Upper lobe of left lung (tissue), 6 donors: Measurements from ENCODE around the gene MACROH2A2. TPM values are rescaled to one million over a fixed set of nuclear protein-coding genes. Genes with fewer than 3 reads are reported as not detected.
A peak's percentile ranks its signal among the peaks of the same experiment; 100 is the strongest.

ENCODE experiments used
- ATAC-seq, 2 donors: fragments of 200-7000 bp; cut with Tn5 transposase; one replicate each; pipeline ENCODE4 v1.9.1; 2022; ENCODE audit warnings: mild to moderate bottlenecking in 2 of 2, moderate library complexity in 2 of 2; ENCODE audit not compliant: low FRiP score in 2 of 2
- DNase-seq, 2 donors: peaks; one replicate each; pipeline ENCODE4 v3.0.0-alpha.2; 2019 to 2020
- H3K27ac ChIP-seq, 4 donors: fragments of 200-600 bp; sonication (generic); one replicate each; pipeline ENCODE4 v1.5.1; 2016 to 2019
- H3K27me3 ChIP-seq, 4 donors: fragments of 200-600 bp; sonication (generic); one replicate each; pipeline ENCODE4 v1.5.1; 2017 to 2019
- H3K36me3 ChIP-seq, 4 donors: fragments of 200-600 bp; sonication (generic); one replicate each; pipeline ENCODE4 v1.5.1; 2016 to 2019
- H3K4me1 ChIP-seq, 4 donors: fragments of 200-600 bp; sonication (generic); one replicate each; pipeline ENCODE4 v1.5.1; 2018 to 2019
- H3K4me3 ChIP-seq, 4 donors: fragments of 200-600 bp; sonication (generic); one replicate each; pipeline ENCODE4 v1.5.1; 2017 to 2019; ENCODE audit warnings: mild to moderate bottlenecking in 2 of 4, moderate library complexity in 1 of 4
- H3K9me3 ChIP-seq, 4 donors: fragments of 200-600 bp; sonication (generic); one replicate each; pipeline ENCODE4 v1.5.1; 2018 to 2019
- CTCF ChIP-seq, 6 experiments: fragments of 450-650 bp in 4 of 6; fragments of 200-600 bp in 2 of 6; sonication (generic) in 2 of 6; IDR thresholded peaks; one replicate each; pipeline ENCODE4 v1.5.1; 2016 to 2019; ENCODE audit warnings: antibody characterized with exemption in 6 of 6
- EP300 ChIP-seq, 4 donors: sonication (generic); formaldehyde crosslinking; IDR thresholded peaks; one replicate each; pipeline ENCODE4 v1.5.1; 2017; ENCODE audit warnings: antibody characterized with exemption in 4 of 4, control low read depth in 2 of 4
- POLR2A ChIP-seq, 4 donors: fragments of 450-650 bp; IDR thresholded peaks; one replicate each; pipeline ENCODE4 v1.5.1; 2016 to 2017; ENCODE audit warnings: antibody characterized with exemption in 4 of 4, mild to moderate bottlenecking in 2 of 4
- POLR2AphosphoS5 ChIP-seq, 2 donors: sonication (generic); formaldehyde crosslinking; IDR thresholded peaks; one replicate each; pipeline ENCODE4 v1.5.1; 2017; ENCODE audit warnings: antibody characterized with exemption in 2 of 2
- WGBS, 2 donors: methylation state at CpG; one replicate each; pipeline ENCODE4 v1.1.5; 2017 to 2018; 5-methylcytosine and 5-hydroxymethylcytosine counted together
- total RNA-seq, 6 donors: library from RNA; depleted of rRNA in 4 of 6; stranded (reverse); fragments of >200 nt in 4 of 6; gene quantifications; one replicate each; pipeline versions ENCODE4 v1.1.0 to v1.2.1, GENCODE V29; 2016 to 2021
- donor health status: DM: no; HTN: no; CAD: no; lungs with moderate emphysema.
- donor health status: DM: no; HTN: yes; CAD: no; lungs with severe emphysema.

The MACROH2A2 gene
- total RNA-seq, 6 donors from 2014 or later, result 5.2 to 10.9 (median 7.1) TPM

- Histone ChIP-seq H3K4me3 (no peak overlapping the region), H3K4me1 (peaks cover 9 to 27% (median 14%) of the 10 kb centered on the region in 4 donors), H3K27ac (no peak overlapping the region), H3K27me3 (no peaks in the 10 kb centered on the region), H3K36me3 (peaks cover 0 to 10% (median 6%) of the 10 kb centered on the region in 4 donors), H3K9me3 (no peaks in the 10 kb centered on the region)
- WGBS, 2 donors, result 92 to 99% methylated on average over 3 of the region's 3 CpGs
- ATAC-seq, result no peak
- TF ChIP-seq POLR2AphosphoS5 (IDR thresholded peaks at IDR 0.05) (no peak), EP300 (IDR thresholded peaks at IDR 0.05) (no peak), POLR2A (IDR thresholded peaks at IDR 0.05) (no peak), CTCF (IDR thresholded peaks at IDR 0.05) (no peak)
- DNase-seq, result peak in 1 of 2 donors; percentile 8
Observed at GRCh38 chr10:70135046-70135445, 82.4 kb downstream of the MACROH2A2 start.

- H3K36me3 ChIP-seq, result peaks cover 0 to 10% (median 6%) of the 10 kb centered on the region in 4 donors
- no peak overlapping the region for H3K27ac ChIP-seq
- no peak for ATAC-seq
- 64 to 79% methylated on average over 7 of the region's 7 CpGs for WGBS, 2 donors
- H3K27me3 ChIP-seq, result no peaks in the 10 kb centered on the region
- H3K4me3 ChIP-seq, result no peak overlapping the region
- H3K9me3 ChIP-seq, result no peaks in the 10 kb centered on the region
- DNase-seq, result peak in 1 of 2 donors; percentile 12
- TF ChIP-seq POLR2AphosphoS5 (IDR thresholded peaks at IDR 0.05), result no peak
- H3K4me1 ChIP-seq, result peaks cover 9 to 27% (median 14%) of the 10 kb centered on the region in 4 donors
Observed at GRCh38 chr10:70135684-70136083, 83.0 kb downstream of the MACROH2A2 start.

- ATAC-seq (no peak), DNase-seq (peak in 1 of 2 donors; percentile 3)
- no peaks in the 10 kb centered on the region for H3K9me3 ChIP-seq
- H3K27me3 ChIP-seq, result no peaks in the 10 kb centered on the region
- H3K36me3 ChIP-seq, result peaks cover 0 to 10% (median 6%) of the 10 kb centered on the region in 4 donors
- H3K4me1 ChIP-seq, result peaks cover 1 to 13% (median 4%) of the 10 kb centered on the region in 4 donors
- WGBS, 2 donors, result 85 to 86% methylated on average over 9 of the region's 9 CpGs
- H3K27ac ChIP-seq, result no peak overlapping the region
- H3K4me3 ChIP-seq, result no peak overlapping the region
- TF ChIP-seq CTCF (IDR thresholded peaks at IDR 0.05) (no peak), POLR2AphosphoS5 (IDR thresholded peaks at IDR 0.05) (no peak), EP300 (IDR thresholded peaks at IDR 0.05) (no peak), POLR2A (IDR thresholded peaks at IDR 0.05) (no peak)
Observed at GRCh38 chr10:70137135-70137534, 84.5 kb downstream of the MACROH2A2 start.

- ATAC-seq (no peak), DNase-seq (peak; percentile 15 to 37)
- peaks cover 0 to 10% (median 6%) of the 10 kb centered on the region in 4 donors for H3K36me3 ChIP-seq
- H3K4me1 ChIP-seq, result peaks cover 0 to 5% (median 2%) of the 10 kb centered on the region in 4 donors
- no peaks in the 10 kb centered on the region for H3K9me3 ChIP-seq
- 86 to 93% methylated on average over 11 to 12 of the region's 14 CpGs for WGBS, 2 donors
- TF ChIP-seq CTCF (IDR thresholded peaks at IDR 0.05) (no peak), EP300 (IDR thresholded peaks at IDR 0.05) (no peak), POLR2A (IDR thresholded peaks at IDR 0.05) (no peak)
- no peak overlapping the region for H3K27ac ChIP-seq
- H3K4me3 ChIP-seq, result no peak overlapping the region
- no peaks in the 10 kb centered on the region for H3K27me3 ChIP-seq
Observed at GRCh38 chr10:70137927-70138883, 85.6 kb downstream of the MACROH2A2 start.

GRCh38 chr10:70139151-70139996 is 86.7 kb downstream of the MACROH2A2 start:
- no peaks in the 10 kb centered on the region for H3K9me3 ChIP-seq

More at GRCh38 chr10:70139151-70139996, 86.7 kb downstream of the MACROH2A2 start:
- Histone ChIP-seq H3K27ac (no peak overlapping the region), H3K4me3 (no peak overlapping the region), H3K4me1 (peaks cover 0 to 4% (median under 1%) of the 10 kb centered on the region in 4 donors), H3K27me3 (no peaks in the 10 kb centered on the region), H3K36me3 (peaks cover 0 to 10% (median 6%) of the 10 kb centered on the region in 4 donors)
- no peak for ATAC-seq
- DNase-seq, result peak; percentile 11 to 59
- WGBS, 2 donors, result 94 to 96% methylated on average over 7 to 11 of the region's 11 CpGs
- no peak for TF ChIP-seq POLR2AphosphoS5 (IDR thresholded peaks at IDR 0.05)
- TF ChIP-seq CTCF (IDR thresholded peaks at IDR 0.05), result no peak
- no peak for TF ChIP-seq EP300 (IDR thresholded peaks at IDR 0.05)
- no peak for TF ChIP-seq POLR2A (IDR thresholded peaks at IDR 0.05)
